Glutamatergic neuron (in vitro differentiated cells): ENCODE measurements around the gene NOXO1. TPM values are rescaled to one million over a fixed set of nuclear protein-coding genes. Genes with fewer than 3 reads are reported as not detected.

Experiments
- DNase-seq: peaks from one replicate; pipeline ENCODE4 v3.0.0; 2022
- H3K27ac Mint-ChIP-seq: one replicate; pipeline ENCODE4 v1.8.0; 2020; ENCODE audit warnings: mild to moderate bottlenecking, mixed read lengths, inconsistent platforms; ENCODE audit not compliant: unreplicated experiment
- H3K27me3 Mint-ChIP-seq: one replicate; pipeline ENCODE4 v1.8.0; 2020; ENCODE audit warnings: mild to moderate bottlenecking, moderate library complexity, mixed read lengths, inconsistent platforms; ENCODE audit not compliant: unreplicated experiment
- H3K36me3 Mint-ChIP-seq: one replicate; pipeline ENCODE4 v1.8.0; 2020; ENCODE audit warnings: mild to moderate bottlenecking, mixed read lengths, inconsistent platforms; ENCODE audit not compliant: unreplicated experiment
- H3K4me1 Mint-ChIP-seq: one replicate; pipeline ENCODE4 v1.8.0; 2020; ENCODE audit warnings: mild to moderate bottlenecking, low read depth, mixed read lengths, inconsistent platforms; ENCODE audit not compliant: unreplicated experiment
- H3K4me3 Mint-ChIP-seq: one replicate; pipeline ENCODE4 v1.8.0; 2020; ENCODE audit warnings: mild to moderate bottlenecking, mixed read lengths, inconsistent platforms; ENCODE audit not compliant: unreplicated experiment
- H3K9me3 Mint-ChIP-seq: one replicate; pipeline ENCODE4 v1.8.0; 2020; ENCODE audit warnings: mild to moderate bottlenecking, moderate library complexity, mixed read lengths, inconsistent platforms; ENCODE audit not compliant: unreplicated experiment
- total RNA-seq: library from RNA; stranded (reverse); fragmentation: NEBNext Ultra II Directional; extraction: Animal tissue kit (Norgen Biotek cat#: 25700); gene quantifications from one replicate; pipeline ENCODE4 v1.2.1, GENCODE V29; 2021; ENCODE audit not compliant: unreplicated experiment
- TF ChIP-seq, protein P1 (sequence below): fragments of 200-600 bp; sonication (generic); IDR thresholded peaks from one replicate; pipeline ENCODE4 v1.5.0; 2021; ENCODE audit not compliant: partially characterized antibody, unreplicated experiment

The NOXO1 gene
- total RNA-seq, 1 donor from 2014 or later, result 1.3 TPM

DNA sequence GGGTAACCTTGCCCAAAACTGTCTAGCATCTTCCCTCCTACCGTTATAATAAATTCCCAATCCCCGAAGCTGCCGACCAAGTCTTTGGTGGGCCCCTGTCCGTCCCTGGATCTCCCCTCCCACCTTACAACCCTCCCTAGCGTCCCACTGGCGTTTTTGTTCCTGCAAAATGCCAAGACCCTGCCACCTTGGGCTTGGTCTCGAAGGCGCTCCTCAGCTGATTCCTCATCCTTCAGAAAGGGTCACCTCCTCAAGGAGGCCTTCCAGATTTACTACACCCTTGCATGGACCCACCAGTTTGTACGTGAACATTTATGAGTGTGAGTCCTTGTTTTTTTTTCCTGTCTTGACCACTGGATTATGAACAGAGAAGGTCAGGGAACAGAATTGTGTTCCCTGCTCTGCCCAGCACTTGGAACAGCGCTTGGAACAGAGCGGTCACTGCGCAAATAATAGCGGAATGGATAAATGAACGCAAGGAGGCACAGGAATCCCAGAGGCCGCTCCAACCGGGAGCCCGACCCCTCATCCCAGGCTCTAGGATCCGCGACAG lies 1.8 kb upstream of the NOXO1 start:
- Mint-ChIP-seq H3K27me3 (peaks cover 11% of the 10 kb centered on the region), H3K36me3 (no peaks in the 10 kb centered on the region), H3K27ac (peak overlapping the region; percentile 92), H3K9me3 (peaks cover 2% of the 10 kb centered on the region), H3K4me3 (peak overlapping the region; percentile 87), H3K4me1 (peaks cover 16% of the 10 kb centered on the region)
- no peak for DNase-seq
- TF ChIP-seq, protein P1, sequence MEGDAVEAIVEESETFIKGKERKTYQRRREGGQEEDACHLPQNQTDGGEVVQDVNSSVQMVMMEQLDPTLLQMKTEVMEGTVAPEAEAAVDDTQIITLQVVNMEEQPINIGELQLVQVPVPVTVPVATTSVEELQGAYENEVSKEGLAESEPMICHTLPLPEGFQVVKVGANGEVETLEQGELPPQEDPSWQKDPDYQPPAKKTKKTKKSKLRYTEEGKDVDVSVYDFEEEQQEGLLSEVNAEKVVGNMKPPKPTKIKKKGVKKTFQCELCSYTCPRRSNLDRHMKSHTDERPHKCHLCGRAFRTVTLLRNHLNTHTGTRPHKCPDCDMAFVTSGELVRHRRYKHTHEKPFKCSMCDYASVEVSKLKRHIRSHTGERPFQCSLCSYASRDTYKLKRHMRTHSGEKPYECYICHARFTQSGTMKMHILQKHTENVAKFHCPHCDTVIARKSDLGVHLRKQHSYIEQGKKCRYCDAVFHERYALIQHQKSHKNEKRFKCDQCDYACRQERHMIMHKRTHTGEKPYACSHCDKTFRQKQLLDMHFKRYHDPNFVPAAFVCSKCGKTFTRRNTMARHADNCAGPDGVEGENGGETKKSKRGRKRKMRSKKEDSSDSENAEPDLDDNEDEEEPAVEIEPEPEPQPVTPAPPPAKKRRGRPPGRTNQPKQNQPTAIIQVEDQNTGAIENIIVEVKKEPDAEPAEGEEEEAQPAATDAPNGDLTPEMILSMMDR, result no peak

DNA sequence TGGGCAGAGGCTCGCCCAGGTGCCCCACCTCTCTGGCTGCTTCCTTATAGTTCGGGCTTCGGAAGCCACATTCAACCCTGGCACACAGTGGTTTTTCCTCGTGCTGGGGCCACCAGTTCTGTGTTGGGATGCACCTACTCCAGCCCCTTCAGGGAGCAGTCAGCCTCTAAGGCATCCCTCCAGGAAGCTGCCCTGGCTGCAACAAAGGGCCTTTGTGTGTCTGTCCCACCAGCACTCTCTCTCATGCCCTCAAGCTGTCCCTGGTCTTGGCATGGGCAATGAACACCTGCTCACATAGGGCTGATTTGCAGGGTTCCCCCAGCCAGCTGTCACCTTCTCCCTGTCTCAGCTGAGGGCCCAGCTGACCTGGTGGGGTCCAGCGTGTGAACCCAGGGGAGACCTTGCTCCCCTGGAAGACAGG lies 754 bp upstream of the NOXO1 start:
- DNase-seq, result no peak
- Mint-ChIP-seq H3K4me3 (peak overlapping the region; percentile 87), H3K4me1 (peaks cover 16% of the 10 kb centered on the region), H3K27ac (peak overlapping the region; percentile 92), H3K36me3 (no peaks in the 10 kb centered on the region), H3K9me3 (peaks cover 2% of the 10 kb centered on the region), H3K27me3 (peaks cover 11% of the 10 kb centered on the region)
- TF ChIP-seq, protein P1, result no peak

DNA sequence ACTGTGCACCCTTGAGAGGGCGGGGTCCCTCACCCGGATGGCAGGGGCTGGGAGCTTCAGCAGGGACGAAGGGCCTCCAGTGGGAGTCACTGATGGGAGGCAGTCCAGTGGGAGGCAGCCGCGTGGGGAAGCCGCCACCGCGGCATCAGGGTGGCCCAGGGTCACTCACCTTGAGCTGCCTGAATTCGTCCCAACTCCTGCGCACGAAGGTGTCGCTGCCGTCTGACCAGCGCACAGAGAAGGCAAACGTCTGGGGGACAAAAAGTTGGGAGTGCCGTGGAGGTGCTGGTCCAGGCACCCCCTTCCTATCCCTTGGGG lies 540 bp downstream of the NOXO1 start:
- H3K27me3 Mint-ChIP-seq, result peaks cover 11% of the 10 kb centered on the region
- no peak for DNase-seq
- no peak overlapping the region for H3K4me3 Mint-ChIP-seq
- H3K36me3 Mint-ChIP-seq, result no peaks in the 10 kb centered on the region
- H3K27ac Mint-ChIP-seq, result no peak overlapping the region
- peaks cover 2% of the 10 kb centered on the region for H3K9me3 Mint-ChIP-seq
- TF ChIP-seq, protein P1, result no peak
- peaks cover 16% of the 10 kb centered on the region for H3K4me1 Mint-ChIP-seq

DNA sequence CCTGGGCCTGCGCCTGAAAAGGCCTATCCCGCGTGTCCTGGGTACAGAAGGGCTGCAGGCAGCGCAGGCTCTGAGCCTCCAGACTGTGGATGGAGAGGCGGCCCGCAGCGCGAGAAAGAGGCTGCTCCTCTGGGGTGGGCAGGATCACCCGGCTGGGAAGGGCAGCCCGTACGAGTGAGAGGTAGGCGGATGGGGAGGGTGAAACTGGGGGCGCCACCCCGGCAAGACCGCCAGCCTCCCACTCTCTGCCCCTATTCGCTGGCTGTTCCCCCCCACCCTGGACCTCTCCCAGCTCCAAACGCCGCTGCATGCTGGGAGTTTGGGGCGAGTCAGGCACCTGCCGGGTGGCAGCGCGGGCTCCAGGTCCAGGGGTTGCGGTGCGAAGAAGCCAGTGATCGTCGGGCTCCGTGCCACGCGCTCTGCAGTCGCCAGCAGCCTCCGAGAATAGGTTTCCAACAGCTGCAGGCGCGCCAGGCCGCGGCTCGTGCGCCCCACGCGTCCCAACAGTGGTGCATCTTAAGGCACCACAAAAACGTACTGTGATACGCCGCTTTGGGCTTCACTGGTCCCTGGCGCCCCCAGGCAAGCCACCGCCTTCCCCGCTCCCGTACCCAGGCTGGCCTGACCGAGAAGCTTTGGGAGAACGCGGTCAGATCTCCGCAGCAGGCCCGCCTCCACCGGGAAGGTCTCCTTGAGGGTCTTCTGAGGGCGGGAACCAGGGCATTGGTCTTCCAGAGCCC lies 1.1 kb downstream of the NOXO1 start:
- no peak overlapping the region for H3K4me3 Mint-ChIP-seq
- no peak for DNase-seq
- H3K27ac Mint-ChIP-seq, result no peak overlapping the region
- H3K36me3 Mint-ChIP-seq, result no peaks in the 10 kb centered on the region
- H3K4me1 Mint-ChIP-seq, result peaks cover 16% of the 10 kb centered on the region
- TF ChIP-seq, protein P1, result no peak
- H3K27me3 Mint-ChIP-seq, result peaks cover 11% of the 10 kb centered on the region
- H3K9me3 Mint-ChIP-seq, result peaks cover 2% of the 10 kb centered on the region
